A549 treated with GW870086 at 1 μM for 4 hours (cell line): Measurements from ENCODE around the gene RTP4. TPM values are rescaled to one million over a fixed set of nuclear protein-coding genes. Genes with fewer than 3 reads are reported as not detected.

ENCODE experiments used
- total RNA-seq: library from RNA; stranded (reverse); fragments of 200-300 nt; extraction: Qiagen RNA extraction; gene quantifications from 5 replicates; pipeline ENCODE4 v1.2.3, GENCODE V29; 2022; ENCODE audit warnings: low read depth

RTP4 gene, protein sequence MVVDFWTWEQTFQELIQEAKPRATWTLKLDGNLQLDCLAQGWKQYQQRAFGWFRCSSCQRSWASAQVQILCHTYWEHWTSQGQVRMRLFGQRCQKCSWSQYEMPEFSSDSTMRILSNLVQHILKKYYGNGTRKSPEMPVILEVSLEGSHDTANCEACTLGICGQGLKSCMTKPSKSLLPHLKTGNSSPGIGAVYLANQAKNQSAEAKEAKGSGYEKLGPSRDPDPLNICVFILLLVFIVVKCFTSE
- total RNA-seq, result not detected in 5 replicates

DNA sequence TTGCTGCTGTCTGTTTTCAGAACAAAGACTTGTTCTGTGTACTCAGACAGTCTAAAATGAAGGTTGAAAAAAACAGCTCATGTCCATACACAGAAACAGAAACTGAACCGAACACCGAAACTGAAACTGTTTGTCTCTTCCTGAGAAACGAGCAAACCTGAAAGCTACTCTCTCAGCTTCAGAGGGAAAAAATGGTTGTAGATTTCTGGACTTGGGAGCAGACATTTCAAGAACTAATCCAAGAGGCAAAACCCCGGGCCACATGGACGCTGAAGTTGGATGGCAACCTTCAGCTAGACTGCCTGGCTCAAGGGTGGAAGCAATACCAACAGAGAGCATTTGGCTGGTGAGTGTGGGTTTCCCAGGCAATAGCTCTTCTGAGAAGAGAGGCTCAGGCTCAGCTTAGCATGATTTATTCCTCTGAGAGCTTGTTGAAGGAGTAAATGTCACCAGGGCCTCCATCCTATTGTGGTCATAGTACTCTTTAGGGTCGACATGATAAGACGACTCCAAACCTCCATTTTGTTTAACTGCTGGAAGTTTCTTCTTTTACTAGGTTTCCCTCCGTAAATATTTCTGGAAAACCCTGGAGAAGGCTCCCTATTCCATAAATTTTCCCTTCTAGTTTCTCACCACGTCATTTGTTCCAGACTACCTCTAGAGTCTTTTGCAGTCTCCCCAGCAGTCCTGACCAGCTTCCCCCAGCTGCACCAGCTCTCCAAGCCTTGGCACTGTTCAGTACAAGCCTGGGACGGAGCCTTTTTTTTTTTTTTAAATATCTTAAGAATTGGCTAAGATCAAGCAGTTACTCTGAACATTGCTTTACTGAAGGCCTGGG is at the start of gene RTP4:
Gene RTP4 (plus strand): TSS at position 135 of the 838 bp plus-strand sequence. CDS start 57 bp downstream, at position 192.

Other genes with a start within 250 kb of the RTP4 start
- 44.8 to 52.1 TPM (median 49.9 TPM) in 5 replicates for gene RPL39L, start 228.9 kb upstream of the RTP4 start, total RNA-seq
- gene RTP1, start 170.9 kb upstream of the RTP4 start, total RNA-seq, result not detected in 5 replicates
- 0.03 to 0.28 TPM in 2 of 5 replicates, not detected in the others for gene MASP1, start 76.6 kb upstream of the RTP4 start, total RNA-seq